ENCODE measurements around the gene SIRPB2. TPM values are rescaled to one million over a fixed set of nuclear protein-coding genes. Genes with fewer than 3 reads are reported as not detected.

The SIRPB2 gene
- total RNA-seq, 1 donor, result 1.3 TPM

GRCh38 chr20:1473246-1474220 is 17.7 kb downstream of the SIRPB2 start:
- DNase-seq (ENCODE audit: low read depth in 2 of 3, low spot score in 2 of 3), result no peak

- peak in 2 of 3 donors; percentile 49 to 63 for DNase-seq (ENCODE audit: low read depth in 2 of 3, low spot score in 2 of 3)
These were observed 18.5 kb downstream of the SIRPB2 start for GRCh38 chr20:1472556-1473245.

GRCh38 chr20:1471242-1471641 is 20.0 kb downstream of the SIRPB2 start:
- no peak for DNase-seq (ENCODE audit: low read depth in 2 of 3, low spot score in 2 of 3)

DNA sequence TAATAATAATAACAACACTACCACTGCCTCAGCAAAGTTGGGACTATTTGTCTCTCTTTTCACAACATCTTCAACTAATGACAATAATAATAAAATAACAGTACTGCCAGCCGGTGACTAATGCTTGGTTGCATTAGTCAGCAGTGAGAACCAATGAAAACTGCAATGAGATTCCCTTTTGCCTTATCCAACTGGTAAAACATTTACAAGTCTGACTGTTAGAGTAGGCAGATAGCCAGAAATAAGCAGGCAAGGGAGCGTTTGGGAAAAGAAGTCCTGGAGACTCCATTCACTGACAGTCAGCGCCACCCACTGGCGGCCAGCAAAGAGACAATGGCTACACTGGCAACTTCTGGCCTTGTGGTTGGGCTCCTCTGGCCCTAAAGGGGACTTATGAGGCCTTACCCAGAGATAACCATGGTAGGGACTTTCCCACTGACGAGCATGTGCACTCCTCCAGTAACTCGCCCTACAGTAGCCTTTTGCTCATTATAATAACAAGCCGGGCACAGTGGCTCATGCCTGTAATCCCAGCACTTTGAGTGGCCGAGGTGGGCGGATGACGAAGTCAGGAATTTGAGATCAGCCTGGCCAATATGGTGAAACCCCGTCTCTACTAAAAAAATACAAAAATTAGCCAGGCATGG is 21.2 kb downstream of the SIRPB2 start:
- DNase-seq (ENCODE audit: low read depth in 2 of 3, low spot score in 2 of 3), result peak in 2 of 3 donors; percentile 38 to 66

GRCh38 chr20:1469306-1469905 is 21.8 kb downstream of the SIRPB2 start:
- DNase-seq (ENCODE audit: low read depth in 2 of 3, low spot score in 2 of 3), result no peak

DNA sequence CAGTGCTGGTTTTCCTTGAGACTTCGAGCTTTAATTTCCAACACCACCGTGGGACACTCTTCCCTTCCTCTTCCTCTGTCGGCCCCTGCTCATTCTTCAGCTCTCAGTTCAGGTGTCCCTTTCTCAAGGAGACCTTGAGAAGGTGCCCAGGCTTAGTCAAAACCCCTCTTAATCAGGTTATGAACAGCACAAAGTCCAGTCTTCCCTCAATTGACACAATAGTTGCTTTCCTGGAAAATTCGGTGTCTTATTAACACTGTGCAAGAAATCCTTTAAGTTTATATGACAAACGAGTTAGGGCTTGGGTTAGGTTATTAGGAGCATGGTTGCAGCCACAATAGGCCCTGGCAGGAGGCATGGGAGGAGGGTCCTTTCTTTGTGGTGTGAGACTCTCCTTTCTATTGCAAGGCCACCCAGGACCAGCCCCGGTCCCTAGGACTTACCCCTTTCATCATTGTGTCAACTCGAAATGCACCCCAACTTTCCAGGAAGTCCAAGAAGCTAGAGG is 23.0 kb downstream of the SIRPB2 start:
- DNase-seq (ENCODE audit: low read depth in 2 of 3, low spot score in 2 of 3), result no peak

DNA sequence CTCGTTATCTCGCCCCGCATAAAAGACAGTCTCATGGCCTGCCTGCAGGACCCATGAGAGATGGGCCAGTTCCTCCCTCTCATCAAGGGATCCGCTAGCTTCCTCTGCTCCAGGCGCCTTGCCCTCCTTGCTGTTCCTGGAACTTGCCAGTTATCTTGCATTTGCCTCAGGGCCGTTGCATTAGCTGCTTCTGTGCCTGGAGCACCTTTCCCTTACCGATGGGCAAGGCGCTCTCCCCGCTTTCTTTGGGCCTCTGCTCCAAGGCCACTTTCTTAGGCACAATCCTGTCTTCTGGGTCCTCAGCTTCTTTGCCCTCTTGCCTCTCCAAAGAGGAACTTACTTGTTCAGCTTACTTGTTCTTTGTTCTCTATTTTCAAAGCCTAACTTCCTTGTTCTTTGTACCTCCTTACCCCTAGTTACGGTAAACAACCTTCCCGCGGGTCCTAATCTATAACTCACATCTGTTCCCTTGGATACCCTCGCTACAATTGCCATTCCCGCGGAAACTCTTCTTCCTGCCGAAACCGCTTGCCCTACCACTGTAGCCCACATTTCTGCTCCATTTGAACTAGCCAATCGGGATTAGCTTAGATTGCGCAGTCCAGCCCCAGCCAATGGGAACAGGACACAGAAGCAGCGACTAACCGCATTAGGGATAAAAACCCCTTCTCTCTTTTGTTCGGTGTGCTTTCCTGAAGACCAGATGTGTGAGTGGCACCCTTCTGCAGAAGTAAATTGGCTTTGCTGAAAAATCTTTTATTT is 23.7 kb downstream of the SIRPB2 start:
- DNase-seq (ENCODE audit: low read depth in 2 of 3, low spot score in 2 of 3), result peak in 2 of 3 donors; percentile 95 to 98

- DNase-seq (ENCODE audit: low read depth in 2 of 3, low spot score in 2 of 3), result no peak
These were observed 24.2 kb downstream of the SIRPB2 start for GRCh38 chr20:1467082-1467354.

DNA sequence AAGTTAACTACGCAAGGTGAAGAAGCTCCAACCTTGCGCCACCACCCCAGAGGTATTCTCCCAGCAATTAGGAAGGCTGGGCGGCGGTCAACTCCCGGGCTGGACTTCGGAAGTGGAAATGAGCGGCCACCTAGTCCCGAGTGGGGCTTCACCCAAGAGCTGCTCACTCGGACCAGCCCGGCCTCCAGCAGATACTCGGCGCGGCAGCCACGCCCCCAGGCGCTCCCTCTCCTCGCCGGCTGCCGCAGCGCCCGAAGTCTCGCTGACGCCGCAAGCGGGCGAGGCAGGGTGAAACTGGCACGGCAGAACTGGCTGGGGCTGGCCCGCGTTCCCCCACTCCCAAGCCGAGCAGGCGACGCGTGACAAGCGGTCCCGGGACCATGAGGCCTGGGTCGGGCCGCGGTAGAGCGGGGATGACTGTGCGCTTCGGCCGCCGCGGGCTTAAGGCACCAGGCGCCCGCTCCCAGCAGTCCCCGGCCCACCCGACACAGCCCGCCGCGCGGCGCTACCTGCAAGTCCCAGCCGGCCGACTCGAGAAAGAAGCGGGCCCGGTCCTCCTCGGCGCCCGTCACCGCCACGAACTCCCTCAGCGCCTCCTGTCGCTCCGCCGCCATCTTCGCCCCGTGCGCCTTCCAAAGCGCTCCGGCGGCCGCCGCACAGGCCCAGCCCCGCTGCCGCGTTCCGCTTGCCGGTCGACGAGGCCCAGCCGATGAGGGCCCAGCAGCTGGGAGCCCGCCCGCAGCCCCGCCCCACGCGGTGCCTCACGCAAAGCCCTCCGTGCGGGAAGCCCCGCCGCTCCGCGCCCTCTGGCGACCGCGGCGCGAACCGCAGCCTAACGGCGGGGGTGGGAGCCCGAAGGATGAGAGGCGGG is 24.8 kb downstream of the SIRPB2 start, which contains the start of gene NSFL1C:
NSFL1C (minus strand) TSS at position 639 of the 871 bp plus-strand sequence; CDS start at position 614, 25 bp downstream.
- peak; percentile 94 to 95 (median 94) for DNase-seq (ENCODE audit: low read depth in 2 of 3, low spot score in 2 of 3)

DNA sequence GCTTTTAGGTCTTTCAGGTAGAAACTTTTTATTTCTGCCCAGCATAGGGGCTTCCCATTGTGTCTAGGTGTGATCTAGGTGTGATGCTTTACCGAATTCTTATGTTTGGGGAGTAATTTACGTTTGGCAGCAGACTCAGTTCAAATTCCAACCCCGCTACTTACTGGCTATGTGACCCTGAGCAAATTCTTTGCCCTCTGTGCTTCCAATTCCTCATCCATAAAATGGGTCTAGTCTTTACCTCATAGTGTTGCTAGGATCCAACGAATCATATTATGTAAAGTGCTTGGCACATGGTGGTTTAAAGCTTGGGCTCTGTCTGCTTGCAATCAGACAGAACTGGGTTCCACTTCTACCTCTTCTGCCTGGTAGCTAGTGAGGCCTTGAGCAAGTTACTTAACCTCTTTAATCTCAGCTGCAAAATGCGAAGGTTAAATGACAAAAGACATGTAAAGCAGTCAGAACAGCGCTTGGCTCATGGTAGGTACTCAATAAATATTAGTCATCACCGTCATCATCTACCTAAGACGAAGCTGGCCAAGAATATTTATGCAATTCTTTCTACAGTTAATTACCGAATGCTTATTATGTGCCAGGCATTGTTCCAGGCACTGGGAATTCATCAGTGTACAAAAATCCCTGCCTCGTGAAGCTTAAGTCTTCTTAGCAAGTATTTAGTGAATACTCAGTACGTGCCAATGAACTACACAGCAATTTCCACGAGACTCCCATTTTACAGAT is 25.6 kb downstream of the SIRPB2 start:
- no peak for DNase-seq (ENCODE audit: low read depth in 2 of 3, low spot score in 2 of 3)

DNA sequence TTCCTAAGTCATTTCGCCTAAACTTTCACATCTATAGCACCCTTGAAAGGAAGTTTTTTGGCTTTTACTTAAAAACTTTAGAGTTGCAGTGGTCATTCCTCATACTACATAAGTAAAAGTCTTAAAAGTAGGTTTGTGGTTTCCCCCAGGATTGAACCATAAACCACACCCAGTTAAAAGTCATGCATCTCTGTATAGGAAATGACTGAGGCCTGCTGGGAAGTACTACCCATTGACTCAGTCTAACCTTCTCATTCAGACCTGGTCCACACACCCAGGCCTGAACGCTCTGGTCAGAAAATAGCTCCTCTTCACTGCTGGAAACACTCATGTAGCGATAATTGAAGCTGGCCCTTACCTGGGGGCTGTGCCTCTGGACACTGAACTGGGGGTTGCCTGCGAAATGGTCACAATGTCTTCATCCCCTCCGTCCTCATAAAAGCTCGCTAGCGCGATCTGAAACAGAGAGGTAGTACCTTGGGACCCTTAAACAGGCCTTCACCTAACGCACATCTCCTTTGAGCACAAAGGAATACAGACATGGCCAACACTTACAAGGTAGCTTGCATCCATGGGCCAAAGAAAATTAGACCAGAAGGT is 27.1 kb downstream of the SIRPB2 start:
- no peak for DNase-seq (ENCODE audit: low read depth in 2 of 3, low spot score in 2 of 3)

DNA sequence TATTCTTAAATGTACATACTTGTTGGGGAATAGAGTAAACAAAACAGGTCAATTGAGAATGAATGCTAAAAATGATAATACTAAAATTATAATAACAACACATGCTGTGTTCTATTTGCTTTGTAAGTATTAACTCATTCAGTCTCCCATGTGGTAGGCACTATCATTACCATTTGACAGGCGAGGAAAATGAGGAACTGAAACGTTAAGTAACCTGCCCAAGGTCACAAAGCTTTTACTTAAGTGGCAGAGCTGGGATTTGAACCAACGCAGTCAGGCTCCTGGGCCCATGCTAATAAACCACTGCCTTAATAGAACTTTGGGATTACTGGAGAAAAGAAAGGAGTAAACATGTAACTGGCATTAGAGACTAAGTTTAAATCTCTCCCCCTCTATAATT is 28.4 kb downstream of the SIRPB2 start:
- DNase-seq (ENCODE audit: low read depth in 2 of 3, low spot score in 2 of 3), result no peak

DNA sequence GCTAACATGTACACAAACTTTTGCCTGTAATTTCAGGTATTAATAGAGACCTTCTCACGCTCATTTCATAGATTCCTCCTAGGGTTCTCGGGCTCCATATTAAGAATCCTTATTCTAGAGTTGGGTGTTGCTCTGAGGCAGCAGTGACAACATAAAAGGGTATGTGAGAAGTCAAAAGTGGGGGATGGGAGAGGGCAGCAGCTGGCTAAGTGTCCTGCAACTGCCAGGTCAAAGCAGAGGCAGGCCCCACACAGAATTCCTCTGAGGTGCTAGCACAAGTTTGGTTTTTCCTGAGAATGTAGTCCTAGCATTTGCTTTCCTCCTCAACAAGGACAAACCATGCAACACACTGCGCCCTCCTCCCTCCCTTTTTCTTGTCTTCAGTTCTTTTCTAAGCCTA is 29.2 kb downstream of the SIRPB2 start:
- no peak for DNase-seq (ENCODE audit: low read depth in 2 of 3, low spot score in 2 of 3)

- no peak for DNase-seq (ENCODE audit: low read depth in 2 of 3, low spot score in 2 of 3)
These were observed 30.9 kb downstream of the SIRPB2 start for GRCh38 chr20:1460275-1460674.

GRCh38 chr20:1457992-1458391 is 33.2 kb downstream of the SIRPB2 start:
- DNase-seq (ENCODE audit: low read depth in 2 of 3, low spot score in 2 of 3), result no peak

DNA sequence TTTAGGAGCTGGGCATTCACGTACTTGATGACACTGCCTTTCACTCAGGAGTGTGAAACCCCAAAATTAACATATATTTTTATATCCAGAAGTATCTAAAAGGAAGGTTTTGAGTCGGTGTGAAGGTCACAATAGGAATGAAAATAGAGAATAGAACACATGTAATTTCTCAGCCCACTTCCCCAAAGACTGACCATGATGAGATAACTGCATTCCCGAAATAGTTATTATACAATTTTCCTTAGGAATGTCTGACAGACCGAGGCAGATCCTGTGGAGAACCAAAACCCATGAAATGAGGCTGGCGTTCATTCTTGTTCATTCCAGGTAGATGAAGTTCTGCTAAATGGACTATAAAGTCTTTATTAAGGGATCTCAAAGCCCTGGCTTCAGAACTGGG is 34.9 kb downstream of the SIRPB2 start:
- no peak for DNase-seq (ENCODE audit: low read depth in 2 of 3, low spot score in 2 of 3)

GRCh38 chr20:1450926-1451491 is 40.2 kb downstream of the SIRPB2 start:
- peak in 1 of 3 donors; percentile 62 for DNase-seq (ENCODE audit: low read depth in 2 of 3, low spot score in 2 of 3)

DNA sequence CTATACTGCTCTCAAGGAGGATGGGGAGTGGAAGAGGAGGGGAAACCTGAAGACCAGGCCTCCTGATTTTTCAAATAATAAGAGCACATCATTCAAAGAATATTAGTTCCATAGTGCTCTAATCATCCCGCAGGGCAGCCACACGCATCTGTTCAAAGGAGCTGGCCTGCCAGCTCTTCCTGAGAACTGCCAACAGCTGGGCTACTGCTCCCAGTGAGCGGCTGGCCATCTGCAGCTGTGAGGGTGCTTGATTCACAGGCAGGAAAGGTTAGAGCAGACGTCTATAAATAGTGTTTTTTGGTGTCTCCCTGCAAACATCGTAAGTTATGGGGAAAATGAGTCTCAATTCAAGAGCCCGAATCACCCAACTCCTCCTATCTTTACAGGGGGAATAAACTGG is 41.9 kb downstream of the SIRPB2 start:
- no peak for DNase-seq (ENCODE audit: low read depth in 2 of 3, low spot score in 2 of 3)
